ENCODE measurements around the gene KRT72. TPM values are rescaled to one million over a fixed set of nuclear protein-coding genes. Genes with fewer than 3 reads are reported as not detected.

Gene KRT72
- total RNA-seq, 1 donor from 2014 or later = not detected

- no peak for DNase-seq (ENCODE audit: low read depth, low spot score)
Observed at GRCh38 chr12:52579468-52580465, 21.5 kb downstream of the KRT72 start.

- DNase-seq (ENCODE audit: low read depth, low spot score) = no peak
Observed at GRCh38 chr12:52578469-52578868, 22.8 kb downstream of the KRT72 start.

GRCh38 chr12:52577316-52577715 is 23.9 kb downstream of the KRT72 start:
- DNase-seq (ENCODE audit: low read depth, low spot score) = no peak

- no peak for DNase-seq (ENCODE audit: low read depth, low spot score)
Observed at GRCh38 chr12:52575948-52576347, 25.3 kb downstream of the KRT72 start.

- DNase-seq (ENCODE audit: low read depth, low spot score) = no peak
Observed at GRCh38 chr12:52575256-52575655, 26.0 kb downstream of the KRT72 start.

- DNase-seq (ENCODE audit: low read depth, low spot score) = no peak
Observed at GRCh38 chr12:52573743-52574142, 27.5 kb downstream of the KRT72 start, which contains the start of gene KRT74. TSS of gene KRT74 (minus strand) at chr12:52573843. CDS start at chr12:52573777, 66 bp downstream.

- DNase-seq (ENCODE audit: low read depth, low spot score) = no peak
Observed at GRCh38 chr12:52573306-52573705, 28.0 kb downstream of the KRT72 start.

- no peak for DNase-seq (ENCODE audit: low read depth, low spot score)
Observed at GRCh38 chr12:52570511-52570910, 30.8 kb downstream of the KRT72 start.

GRCh38 chr12:52568111-52568510 is 33.2 kb downstream of the KRT72 start:
- DNase-seq (ENCODE audit: low read depth, low spot score) = no peak

- no peak for DNase-seq (ENCODE audit: low read depth, low spot score)
Observed at GRCh38 chr12:52566847-52567291, 34.4 kb downstream of the KRT72 start.

GRCh38 chr12:52564582-52564981 is 36.7 kb downstream of the KRT72 start:
- DNase-seq (ENCODE audit: low read depth, low spot score) = no peak

GRCh38 chr12:52561880-52562449 is 39.3 kb downstream of the KRT72 start:
- no peak for DNase-seq (ENCODE audit: low read depth, low spot score)

- no peak for DNase-seq (ENCODE audit: low read depth, low spot score)
Observed at GRCh38 chr12:52559979-52560378, 41.3 kb downstream of the KRT72 start.

GRCh38 chr12:52558781-52559445 is 42.4 kb downstream of the KRT72 start:
- DNase-seq (ENCODE audit: low read depth, low spot score) = no peak

GRCh38 chr12:52557476-52557875 is 43.8 kb downstream of the KRT72 start:
- DNase-seq (ENCODE audit: low read depth, low spot score) = no peak

GRCh38 chr12:52555577-52555976 is 45.7 kb downstream of the KRT72 start:
- DNase-seq (ENCODE audit: low read depth, low spot score) = no peak

GRCh38 chr12:52552681-52553195 is 48.5 kb downstream of the KRT72 start, which contains the start of gene KRT71:
TSS of gene KRT71 (minus strand) at chr12:52553145. CDS start at chr12:52553077, 68 bp downstream.
- no peak for DNase-seq (ENCODE audit: low read depth, low spot score)

GRCh38 chr12:52552055-52552454 is 49.2 kb downstream of the KRT72 start:
- no peak for DNase-seq (ENCODE audit: low read depth, low spot score)

GRCh38 chr12:52551216-52551865 is 49.9 kb downstream of the KRT72 start:
- DNase-seq (ENCODE audit: low read depth, low spot score) = no peak

- DNase-seq (ENCODE audit: low read depth, low spot score) = no peak
Observed at GRCh38 chr12:52546126-52546525, 55.1 kb downstream of the KRT72 start.

Measured in pulmonary artery endothelial cell (primary cell).